ENCODE measurements around the gene NOTCH4. TPM values are rescaled to one million over a fixed set of nuclear protein-coding genes. Genes with fewer than 3 reads are reported as not detected.
"Not testable (repeated sequence)": the region's sequence is repeated elsewhere in the genome, so short reads cannot be mapped to it uniquely, and the experiment has no call there.

The NOTCH4 gene
- polyA plus RNA-seq, 2 donors = 6.5 to 17.8 TPM

DNA sequence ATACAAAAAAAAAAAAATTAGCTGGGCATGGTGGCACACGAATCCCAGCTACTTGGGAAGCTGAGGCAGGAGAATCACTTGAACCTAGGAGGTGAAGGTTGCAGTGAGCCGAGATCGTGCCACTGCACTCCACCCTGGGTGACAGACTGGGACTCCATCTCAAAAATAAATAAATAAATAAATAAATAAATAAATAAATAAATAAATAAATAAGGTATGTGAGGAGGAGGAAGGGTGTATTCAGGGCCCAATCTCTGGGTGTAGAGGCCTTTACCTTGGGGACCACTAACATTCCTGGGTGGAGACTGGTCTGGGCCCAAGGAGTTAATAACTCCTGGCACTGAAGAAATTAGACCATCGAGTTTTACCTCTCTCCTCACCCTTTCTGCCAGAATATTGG lies 12.4 kb downstream of the NOTCH4 start:
- H3K4me1 ChIP-seq (ENCODE audit: control insufficient read depth in 2 of 2, insufficient read depth in 2 of 2, low read length in 1 of 2); H3K4me3 ChIP-seq (ENCODE audit: low read depth in 1 of 2, low read length in 2 of 2); H3K36me3 ChIP-seq (ENCODE audit: control insufficient read depth in 2 of 2, insufficient read depth in 2 of 2, low read length in 1 of 2); H3K27ac ChIP-seq (ENCODE audit: low read depth in 2 of 2, low read length in 1 of 2); H3K9me3 ChIP-seq (ENCODE audit: control insufficient read depth in 2 of 2, insufficient read depth in 1 of 2, low read depth in 1 of 2, low read length in 1 of 2); H3K27me3 ChIP-seq (ENCODE audit: control insufficient read depth in 1 of 2, insufficient read depth in 2 of 2, low read length in 2 of 2): not testable (repeated sequence)
- 88 to 89% methylated on average over 4 of the region's 4 CpGs for WGBS, 2 donors

DNA sequence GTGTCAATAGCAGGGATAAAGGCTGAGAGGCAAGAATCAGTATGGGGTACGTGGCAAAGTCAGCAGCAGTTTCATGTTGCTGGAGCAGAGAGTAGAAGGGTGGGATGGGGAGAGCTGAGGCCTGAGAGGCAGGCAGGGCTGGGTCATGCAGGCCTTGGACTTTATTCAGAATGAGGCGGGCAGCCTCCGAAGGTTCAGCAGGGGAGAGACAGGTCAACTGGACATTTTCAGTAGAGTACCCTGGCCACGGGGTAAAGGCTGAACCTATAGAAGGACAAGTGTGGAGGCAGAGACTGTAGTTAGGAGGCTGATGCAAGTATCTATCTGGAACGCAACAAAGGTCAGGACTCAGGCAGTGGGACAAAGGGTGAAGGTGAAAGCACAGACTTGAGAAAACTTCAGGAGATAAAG lies 13.7 kb downstream of the NOTCH4 start:
- WGBS, 2 donors = 89 to 90% methylated on average over 5 of the region's 5 CpGs
- Histone ChIP-seq H3K9me3 (ENCODE audit: control insufficient read depth in 2 of 2, insufficient read depth in 1 of 2, low read depth in 1 of 2, low read length in 1 of 2) (no peaks in the 10 kb centered on the region), H3K4me3 (ENCODE audit: low read depth in 1 of 2, low read length in 2 of 2) (no peak overlapping the region), H3K27ac (ENCODE audit: low read depth in 2 of 2, low read length in 1 of 2) (no peak overlapping the region), H3K36me3 (ENCODE audit: control insufficient read depth in 2 of 2, insufficient read depth in 2 of 2, low read length in 1 of 2) (no peaks in the 10 kb centered on the region), H3K27me3 (ENCODE audit: control insufficient read depth in 1 of 2, insufficient read depth in 2 of 2, low read length in 2 of 2) (no peaks in the 10 kb centered on the region), H3K4me1 (ENCODE audit: control insufficient read depth in 2 of 2, insufficient read depth in 2 of 2, low read length in 1 of 2) (no peaks in the 10 kb centered on the region)

DNA sequence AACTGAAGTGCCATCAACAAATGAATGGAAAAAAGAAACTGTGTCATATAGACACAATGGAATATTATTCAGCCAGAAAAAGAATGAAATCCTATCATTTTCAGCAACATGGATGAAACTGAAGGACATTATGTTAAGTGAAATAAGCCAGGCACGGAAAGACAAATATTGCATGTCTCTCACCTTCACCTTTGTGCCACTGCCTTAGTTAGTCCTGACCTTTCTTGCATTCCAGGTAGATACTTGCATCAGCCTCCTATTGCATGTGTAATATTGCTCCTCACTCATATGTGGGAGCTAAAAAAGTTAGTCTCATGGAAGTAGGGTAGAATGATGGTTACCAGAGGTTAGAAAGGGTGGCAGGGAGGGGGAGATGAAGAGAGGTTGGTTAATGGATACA lies 14.9 kb downstream of the NOTCH4 start:
- H3K27me3 ChIP-seq (ENCODE audit: control insufficient read depth in 1 of 2, insufficient read depth in 2 of 2, low read length in 2 of 2) = no peaks in the 10 kb centered on the region
- H3K9me3 ChIP-seq (ENCODE audit: control insufficient read depth in 2 of 2, insufficient read depth in 1 of 2, low read depth in 1 of 2, low read length in 1 of 2) = no peaks in the 10 kb centered on the region
- 65 to 89% methylated on average over 1 of the region's 1 CpG for WGBS, 2 donors
- H3K4me1 ChIP-seq (ENCODE audit: control insufficient read depth in 2 of 2, insufficient read depth in 2 of 2, low read length in 1 of 2) = no peaks in the 10 kb centered on the region
- no peak overlapping the region for H3K4me3 ChIP-seq (ENCODE audit: low read depth in 1 of 2, low read length in 2 of 2)
- H3K36me3 ChIP-seq (ENCODE audit: control insufficient read depth in 2 of 2, insufficient read depth in 2 of 2, low read length in 1 of 2) = no peaks in the 10 kb centered on the region
- no peak overlapping the region for H3K27ac ChIP-seq (ENCODE audit: low read depth in 2 of 2, low read length in 1 of 2)

DNA sequence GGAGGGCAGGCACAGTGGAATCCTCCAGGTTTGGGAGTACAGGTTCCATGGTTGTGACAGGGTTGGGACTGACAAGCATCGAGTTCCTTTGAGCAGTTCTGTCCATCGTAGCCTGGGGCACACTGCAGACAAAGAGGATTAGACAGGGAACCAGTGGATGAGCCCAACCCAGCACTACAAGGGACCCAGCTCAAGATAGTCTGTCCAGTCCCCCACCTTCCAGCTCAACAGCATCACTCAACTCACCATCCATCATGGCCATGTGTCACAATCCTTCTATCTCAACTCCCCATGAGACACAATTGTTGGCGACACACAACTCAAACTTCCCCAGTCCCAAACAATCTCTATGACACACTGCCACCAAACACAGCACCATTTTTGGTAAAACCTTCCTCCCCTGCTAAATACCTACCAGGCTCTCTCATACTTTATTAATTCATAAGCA lies 19.6 kb downstream of the NOTCH4 start:
- H3K27me3 ChIP-seq (ENCODE audit: control insufficient read depth in 1 of 2, insufficient read depth in 2 of 2, low read length in 2 of 2) = no peaks in the 10 kb centered on the region
- 88 to 90% methylated on average over 3 of the region's 3 CpGs for WGBS, 2 donors
- no peak overlapping the region for H3K4me3 ChIP-seq (ENCODE audit: low read depth in 1 of 2, low read length in 2 of 2)
- no peaks in the 10 kb centered on the region for H3K4me1 ChIP-seq (ENCODE audit: control insufficient read depth in 2 of 2, insufficient read depth in 2 of 2, low read length in 1 of 2)
- no peaks in the 10 kb centered on the region for H3K36me3 ChIP-seq (ENCODE audit: control insufficient read depth in 2 of 2, insufficient read depth in 2 of 2, low read length in 1 of 2)
- H3K9me3 ChIP-seq (ENCODE audit: control insufficient read depth in 2 of 2, insufficient read depth in 1 of 2, low read depth in 1 of 2, low read length in 1 of 2) = no peaks in the 10 kb centered on the region
- no peak overlapping the region for H3K27ac ChIP-seq (ENCODE audit: low read depth in 2 of 2, low read length in 1 of 2)

DNA sequence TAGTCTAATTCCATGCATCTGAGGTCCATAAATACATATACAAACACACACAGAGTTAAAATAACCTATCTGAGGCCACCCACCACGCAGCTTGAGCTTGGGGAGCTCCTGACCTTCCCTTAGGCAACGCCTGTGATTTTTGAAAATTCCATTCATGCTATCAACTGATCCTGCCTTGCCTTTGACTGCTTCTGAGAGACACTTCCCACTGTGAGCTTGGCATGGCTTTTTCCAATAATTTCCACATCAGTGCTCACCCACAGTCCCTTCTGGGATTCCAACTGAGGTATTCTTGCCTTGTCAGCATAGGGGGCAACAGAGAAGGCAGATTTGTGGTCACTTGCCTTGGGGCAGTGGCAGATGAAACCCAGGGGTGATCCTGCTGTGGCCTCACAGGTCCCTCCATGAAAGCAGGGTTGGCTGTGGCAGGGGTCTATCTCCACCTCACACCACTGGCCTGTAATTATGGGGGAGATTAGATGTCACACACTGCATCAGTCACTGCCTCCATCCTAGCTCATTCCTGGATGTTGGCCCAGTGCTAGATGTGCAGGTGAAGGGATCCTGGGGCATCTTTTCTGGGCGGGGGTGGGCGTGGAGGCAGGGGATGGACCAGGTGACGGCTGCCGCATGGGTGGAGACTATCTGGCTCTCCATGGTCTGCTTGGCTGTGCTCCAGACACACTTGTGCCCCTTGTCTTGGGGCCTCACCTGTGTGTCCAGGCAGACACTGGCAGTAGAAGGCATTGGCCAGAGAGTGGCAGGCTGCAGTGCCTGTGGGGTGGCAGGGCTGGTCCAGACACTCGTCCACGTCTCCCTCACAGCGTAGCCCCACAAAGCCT lies 20.2 kb downstream of the NOTCH4 start:
- WGBS, 2 donors = 83% methylated on average over 9 of the region's 9 CpGs
- no peaks in the 10 kb centered on the region for H3K27me3 ChIP-seq (ENCODE audit: control insufficient read depth in 1 of 2, insufficient read depth in 2 of 2, low read length in 2 of 2)
- no peaks in the 10 kb centered on the region for H3K36me3 ChIP-seq (ENCODE audit: control insufficient read depth in 2 of 2, insufficient read depth in 2 of 2, low read length in 1 of 2)
- no peak overlapping the region for H3K27ac ChIP-seq (ENCODE audit: low read depth in 2 of 2, low read length in 1 of 2)
- no peaks in the 10 kb centered on the region for H3K9me3 ChIP-seq (ENCODE audit: control insufficient read depth in 2 of 2, insufficient read depth in 1 of 2, low read depth in 1 of 2, low read length in 1 of 2)
- H3K4me3 ChIP-seq (ENCODE audit: low read depth in 1 of 2, low read length in 2 of 2) = no peak overlapping the region
- H3K4me1 ChIP-seq (ENCODE audit: control insufficient read depth in 2 of 2, insufficient read depth in 2 of 2, low read length in 1 of 2) = no peaks in the 10 kb centered on the region

DNA sequence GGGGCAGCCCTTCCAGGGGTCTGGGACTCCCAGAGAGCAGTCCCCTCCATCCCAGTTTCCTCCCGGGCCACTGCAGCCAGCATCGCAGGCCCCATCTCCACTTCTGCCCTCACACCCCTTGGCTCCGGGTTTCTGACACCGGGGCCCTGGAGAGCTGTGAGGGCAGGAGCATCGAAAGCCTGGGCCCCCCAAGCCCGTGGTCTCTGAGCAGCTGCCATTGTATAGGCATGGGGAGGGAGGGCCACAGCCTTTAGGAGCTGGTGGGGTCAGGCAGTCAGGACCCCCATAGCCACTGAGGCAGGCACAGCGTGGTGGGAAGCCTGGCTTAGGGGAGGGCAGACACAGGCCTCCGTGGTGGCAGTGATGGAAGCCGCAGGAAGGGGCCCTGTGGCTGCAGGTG lies 21.7 kb downstream of the NOTCH4 start:
- Histone ChIP-seq H3K4me1 (ENCODE audit: control insufficient read depth in 2 of 2, insufficient read depth in 2 of 2, low read length in 1 of 2) (no peaks in the 10 kb centered on the region), H3K4me3 (ENCODE audit: low read depth in 1 of 2, low read length in 2 of 2) (no peak overlapping the region), H3K36me3 (ENCODE audit: control insufficient read depth in 2 of 2, insufficient read depth in 2 of 2, low read length in 1 of 2) (no peaks in the 10 kb centered on the region), H3K9me3 (ENCODE audit: control insufficient read depth in 2 of 2, insufficient read depth in 1 of 2, low read depth in 1 of 2, low read length in 1 of 2) (no peaks in the 10 kb centered on the region), H3K27me3 (ENCODE audit: control insufficient read depth in 1 of 2, insufficient read depth in 2 of 2, low read length in 2 of 2) (no peaks in the 10 kb centered on the region), H3K27ac (ENCODE audit: low read depth in 2 of 2, low read length in 1 of 2) (no peak overlapping the region)
- 87 to 88% methylated on average over 9 of the region's 9 CpGs for WGBS, 2 donors

DNA sequence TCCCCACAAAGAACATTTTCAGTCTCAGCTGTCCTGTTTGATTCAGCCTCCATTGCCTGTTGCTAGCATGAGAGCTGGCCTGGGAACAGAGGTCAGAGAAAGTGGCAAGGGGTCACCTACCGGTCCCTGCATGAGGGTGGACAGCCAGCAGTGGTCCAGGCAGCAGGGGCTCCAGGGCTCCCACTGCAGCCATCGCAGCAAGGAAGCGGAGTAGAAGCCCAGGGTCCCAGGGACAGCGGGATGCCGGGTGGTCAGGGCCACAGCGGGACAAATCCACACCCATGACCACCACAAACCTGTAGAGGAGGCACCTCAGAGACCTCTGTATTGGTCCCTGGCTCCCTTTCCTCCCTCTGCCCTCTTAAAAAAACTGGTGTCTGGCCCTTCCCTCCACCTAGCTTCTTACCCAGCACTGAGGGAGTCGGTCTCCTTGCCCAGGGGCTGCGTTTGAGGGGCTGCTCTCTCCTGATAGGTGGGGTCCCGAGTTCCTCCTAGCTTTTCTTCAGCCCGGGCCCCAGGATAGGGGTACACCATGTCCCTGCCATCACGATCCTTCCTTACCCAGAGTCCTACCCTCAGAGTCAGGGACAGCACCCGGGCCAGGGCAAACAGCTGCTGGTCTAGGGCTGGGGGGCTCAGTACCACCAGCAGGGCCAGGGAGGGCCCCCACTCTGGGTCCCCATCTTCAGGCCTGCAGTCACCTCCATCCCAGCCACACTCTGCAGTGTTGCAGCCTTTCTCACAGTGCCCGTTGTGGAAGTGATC lies 23.0 kb downstream of the NOTCH4 start:
- Histone ChIP-seq H3K36me3 (ENCODE audit: control insufficient read depth in 2 of 2, insufficient read depth in 2 of 2, low read length in 1 of 2) (no peaks in the 10 kb centered on the region), H3K27me3 (ENCODE audit: control insufficient read depth in 1 of 2, insufficient read depth in 2 of 2, low read length in 2 of 2) (no peaks in the 10 kb centered on the region), H3K4me3 (ENCODE audit: low read depth in 1 of 2, low read length in 2 of 2) (no peak overlapping the region), H3K4me1 (ENCODE audit: control insufficient read depth in 2 of 2, insufficient read depth in 2 of 2, low read length in 1 of 2) (peaks cover 0 to 7% of the 10 kb centered on the region in 2 donors), H3K27ac (ENCODE audit: low read depth in 2 of 2, low read length in 1 of 2) (no peak overlapping the region), H3K9me3 (ENCODE audit: control insufficient read depth in 2 of 2, insufficient read depth in 1 of 2, low read depth in 1 of 2, low read length in 1 of 2) (no peaks in the 10 kb centered on the region)
- 86 to 89% methylated on average over 13 of the region's 13 CpGs for WGBS, 2 donors

DNA sequence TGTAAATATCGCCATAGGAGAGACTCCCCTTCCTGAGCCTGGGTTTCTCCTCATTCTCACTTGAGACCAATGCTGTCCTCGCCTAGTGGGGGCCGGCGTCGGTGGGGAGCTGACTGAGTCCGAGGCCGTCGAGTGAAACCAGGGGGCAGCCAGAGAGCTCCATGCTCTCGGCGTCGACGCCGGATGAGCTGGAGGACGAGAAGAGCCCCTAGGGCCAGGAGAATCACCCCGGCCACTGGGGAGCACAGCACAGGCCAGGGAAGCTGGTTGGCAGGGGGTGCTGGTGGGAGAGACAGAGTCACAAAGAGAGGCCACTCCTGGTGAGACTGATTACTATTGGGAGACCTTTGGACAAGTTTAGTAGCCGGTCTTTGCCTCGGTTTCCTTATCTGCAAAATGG lies 25.0 kb downstream of the NOTCH4 start:
- no peak overlapping the region for H3K4me3 ChIP-seq (ENCODE audit: low read depth in 1 of 2, low read length in 2 of 2)
- H3K4me1 ChIP-seq (ENCODE audit: control insufficient read depth in 2 of 2, insufficient read depth in 2 of 2, low read length in 1 of 2) = peaks cover 0 to 7% of the 10 kb centered on the region in 2 donors
- no peak overlapping the region for H3K27ac ChIP-seq (ENCODE audit: low read depth in 2 of 2, low read length in 1 of 2)
- no peaks in the 10 kb centered on the region for H3K36me3 ChIP-seq (ENCODE audit: control insufficient read depth in 2 of 2, insufficient read depth in 2 of 2, low read length in 1 of 2)
- no peaks in the 10 kb centered on the region for H3K27me3 ChIP-seq (ENCODE audit: control insufficient read depth in 1 of 2, insufficient read depth in 2 of 2, low read length in 2 of 2)
- WGBS, 2 donors = 87 to 91% methylated on average over 17 of the region's 17 CpGs
- H3K9me3 ChIP-seq (ENCODE audit: control insufficient read depth in 2 of 2, insufficient read depth in 1 of 2, low read depth in 1 of 2, low read length in 1 of 2) = no peaks in the 10 kb centered on the region

DNA sequence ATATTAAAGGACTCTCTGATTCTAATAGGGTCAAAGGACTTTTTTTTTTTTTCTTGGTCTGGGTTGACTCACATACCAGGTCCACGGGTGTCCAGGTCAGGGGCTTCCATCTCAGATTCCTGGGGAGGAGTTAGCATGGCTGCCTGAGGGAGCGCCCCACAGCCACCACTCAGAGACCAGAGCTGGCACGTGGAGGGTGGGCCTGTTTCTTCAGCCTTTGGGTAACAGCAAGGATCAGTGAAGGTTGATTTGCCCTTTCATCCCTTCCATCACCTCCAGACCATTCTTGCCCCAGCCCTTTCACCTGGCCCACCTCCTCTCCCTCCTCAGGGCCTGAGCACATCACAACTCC lies 25.5 kb downstream of the NOTCH4 start:
- no peak overlapping the region for H3K27ac ChIP-seq (ENCODE audit: low read depth in 2 of 2, low read length in 1 of 2)

More for the DNA sequence above, 25.5 kb downstream of the NOTCH4 start:
- Histone ChIP-seq H3K27me3 (ENCODE audit: control insufficient read depth in 1 of 2, insufficient read depth in 2 of 2, low read length in 2 of 2) (no peaks in the 10 kb centered on the region), H3K36me3 (ENCODE audit: control insufficient read depth in 2 of 2, insufficient read depth in 2 of 2, low read length in 1 of 2) (no peaks in the 10 kb centered on the region), H3K9me3 (ENCODE audit: control insufficient read depth in 2 of 2, insufficient read depth in 1 of 2, low read depth in 1 of 2, low read length in 1 of 2) (no peaks in the 10 kb centered on the region), H3K4me1 (ENCODE audit: control insufficient read depth in 2 of 2, insufficient read depth in 2 of 2, low read length in 1 of 2) (peaks cover 0 to 7% of the 10 kb centered on the region in 2 donors), H3K4me3 (ENCODE audit: low read depth in 1 of 2, low read length in 2 of 2) (no peak overlapping the region)
- 70 to 78% methylated on average over 3 of the region's 3 CpGs for WGBS, 2 donors

All from esophagus (tissue), 2 donors.